Measurements from ENCODE around the gene IRAK1BP1. TPM values are rescaled to one million over a fixed set of nuclear protein-coding genes. Genes with fewer than 3 reads are reported as not detected.

The IRAK1BP1 gene
- polyA plus RNA-seq, 1 donor (not counting 4 experiments of a cell fraction or from before 2014, with no cell fraction given), result 3.8 TPM

DNA sequence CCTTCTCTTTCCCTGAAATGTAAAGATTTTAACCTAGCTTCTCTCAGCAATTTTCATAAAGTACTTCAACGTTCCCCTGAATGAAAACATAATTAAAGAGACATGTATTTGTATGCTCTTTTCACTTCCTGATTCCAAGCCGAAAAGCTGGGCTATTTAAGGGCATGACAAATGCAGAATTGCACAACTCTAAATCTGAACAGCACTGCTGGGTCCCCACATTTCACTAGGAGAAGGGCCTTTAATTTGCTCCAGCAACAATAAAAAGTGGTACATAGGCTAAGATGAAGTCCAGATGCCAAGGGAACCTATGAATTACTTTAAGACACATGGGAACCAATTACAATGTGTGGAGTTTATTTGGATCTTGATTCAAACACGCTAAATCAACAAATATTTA is 42.0 kb downstream of the IRAK1BP1 start:
- Histone ChIP-seq H3K79me2 (ENCODE audit: control insufficient read depth, insufficient read depth, low read length) (no peaks in the 10 kb centered on the region), H3K36me3 (ENCODE audit: control insufficient read depth in 2 of 2, extremely low read depth in 1 of 2, insufficient read depth in 2 of 2, low read length in 2 of 2) (no peaks in the 10 kb centered on the region), H3K27ac (ENCODE audit: control insufficient read depth, insufficient read depth, low read length) (no peak overlapping the region), H3K9me1 (ENCODE audit: control insufficient read depth, extremely low read depth, insufficient read depth, low read length) (no peaks in the 10 kb centered on the region), H3K4me3 (ENCODE audit: control insufficient read depth in 2 of 3, extremely low read depth in 1 of 3, insufficient read depth in 2 of 3, low read depth in 1 of 3, low read length in 3 of 3) (no peak overlapping the region), H3K27me3 (ENCODE audit: control insufficient read depth, extremely low read depth, insufficient read depth, low read length) (no peaks in the 10 kb centered on the region), H3K4me1 (ENCODE audit: control insufficient read depth, extremely low read depth, insufficient read depth, low read length) (peaks cover 26% of the 10 kb centered on the region), H4K20me1 (ENCODE audit: control insufficient read depth, extremely low read depth, insufficient read depth, low read length) (no peaks in the 10 kb centered on the region), H3K9me3 (ENCODE audit: control insufficient read depth, low read depth, low read length) (no peaks in the 10 kb centered on the region), H2AFZ (ENCODE audit: control insufficient read depth, low read length) (peak overlapping the region; percentile 69), H3K4me2 (ENCODE audit: control insufficient read depth, extremely low read depth, insufficient read depth, low read depth, low read length) (no peak overlapping the region), H3K9ac (ENCODE audit: control insufficient read depth, extremely low read depth, insufficient read depth, low read length) (no peak overlapping the region)
- TF ChIP-seq EZH2 (IDR thresholded peaks at IDR 0.05; ENCODE audit: low read length), result no peak
- TF ChIP-seq, protein P1, sequence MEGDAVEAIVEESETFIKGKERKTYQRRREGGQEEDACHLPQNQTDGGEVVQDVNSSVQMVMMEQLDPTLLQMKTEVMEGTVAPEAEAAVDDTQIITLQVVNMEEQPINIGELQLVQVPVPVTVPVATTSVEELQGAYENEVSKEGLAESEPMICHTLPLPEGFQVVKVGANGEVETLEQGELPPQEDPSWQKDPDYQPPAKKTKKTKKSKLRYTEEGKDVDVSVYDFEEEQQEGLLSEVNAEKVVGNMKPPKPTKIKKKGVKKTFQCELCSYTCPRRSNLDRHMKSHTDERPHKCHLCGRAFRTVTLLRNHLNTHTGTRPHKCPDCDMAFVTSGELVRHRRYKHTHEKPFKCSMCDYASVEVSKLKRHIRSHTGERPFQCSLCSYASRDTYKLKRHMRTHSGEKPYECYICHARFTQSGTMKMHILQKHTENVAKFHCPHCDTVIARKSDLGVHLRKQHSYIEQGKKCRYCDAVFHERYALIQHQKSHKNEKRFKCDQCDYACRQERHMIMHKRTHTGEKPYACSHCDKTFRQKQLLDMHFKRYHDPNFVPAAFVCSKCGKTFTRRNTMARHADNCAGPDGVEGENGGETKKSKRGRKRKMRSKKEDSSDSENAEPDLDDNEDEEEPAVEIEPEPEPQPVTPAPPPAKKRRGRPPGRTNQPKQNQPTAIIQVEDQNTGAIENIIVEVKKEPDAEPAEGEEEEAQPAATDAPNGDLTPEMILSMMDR (optimal IDR thresholded peaks at IDR 0.05 in 1 of 3, IDR thresholded peaks at IDR 0.05 in 1 of 3, conservative IDR thresholded peaks at IDR 0.05 in 1 of 3; ENCODE audit: extremely low read depth in 1 of 3, insufficient read depth in 2 of 3, low read length in 3 of 3), result no peak
- dilution Hi-C loops (cut with MboI; ENCODE audit: extremely low pct_ligation_motif_present, low sequenced_read_pairs), result no loop called here
- no peak for FAIRE-seq
- no peak for DNase-seq (ENCODE audit: low read depth, low spot score)

DNA sequence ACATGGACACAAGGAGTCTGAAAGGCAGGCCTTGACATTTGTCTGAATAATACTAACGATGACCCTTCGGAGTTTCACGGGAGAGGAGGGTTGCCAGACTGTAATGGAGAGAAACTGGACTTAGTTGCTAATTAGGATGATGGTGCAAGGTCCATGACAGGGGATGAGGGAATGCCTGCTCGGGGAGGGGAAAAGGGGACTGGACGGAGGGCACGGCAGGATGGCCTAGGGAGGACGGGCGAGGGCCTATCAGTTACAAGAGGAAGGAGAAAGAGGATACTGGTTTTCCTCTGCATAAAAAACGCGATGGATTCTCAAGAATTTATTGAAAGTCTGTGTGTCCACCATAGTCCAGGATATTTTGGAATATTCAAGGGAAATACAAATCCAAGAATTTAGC is 42.7 kb downstream of the IRAK1BP1 start:
- H3K9me3 ChIP-seq (ENCODE audit: control insufficient read depth, low read depth, low read length), result no peaks in the 10 kb centered on the region
- H3K9ac ChIP-seq (ENCODE audit: control insufficient read depth, extremely low read depth, insufficient read depth, low read length), result peak overlapping the region; percentile 51
- no peak for DNase-seq (ENCODE audit: low read depth, low spot score)
- peak overlapping the region in 2 of 3 experiments; percentile 51 to 53 for H3K4me3 ChIP-seq (ENCODE audit: control insufficient read depth in 2 of 3, extremely low read depth in 1 of 3, insufficient read depth in 2 of 3, low read depth in 1 of 3, low read length in 3 of 3)
- no peaks in the 10 kb centered on the region for H3K9me1 ChIP-seq (ENCODE audit: control insufficient read depth, extremely low read depth, insufficient read depth, low read length)
- H2AFZ ChIP-seq (ENCODE audit: control insufficient read depth, low read length), result peak overlapping the region; percentile 93
- peaks cover 26% of the 10 kb centered on the region for H3K4me1 ChIP-seq (ENCODE audit: control insufficient read depth, extremely low read depth, insufficient read depth, low read length)
- H3K79me2 ChIP-seq (ENCODE audit: control insufficient read depth, insufficient read depth, low read length), result no peaks in the 10 kb centered on the region
- TF ChIP-seq, protein P1 (optimal IDR thresholded peaks at IDR 0.05 in 1 of 3, IDR thresholded peaks at IDR 0.05 in 1 of 3, conservative IDR thresholded peaks at IDR 0.05 in 1 of 3; ENCODE audit: extremely low read depth in 1 of 3, insufficient read depth in 2 of 3, low read length in 3 of 3), result no peak
- no peak for TF ChIP-seq EZH2 (IDR thresholded peaks at IDR 0.05; ENCODE audit: low read length)
- dilution Hi-C loops (cut with MboI; ENCODE audit: extremely low pct_ligation_motif_present, low sequenced_read_pairs), result no loop called here
- H3K27me3 ChIP-seq (ENCODE audit: control insufficient read depth, extremely low read depth, insufficient read depth, low read length), result no peaks in the 10 kb centered on the region
- FAIRE-seq, result no peak
- H3K27ac ChIP-seq (ENCODE audit: control insufficient read depth, insufficient read depth, low read length), result no peak overlapping the region
- H4K20me1 ChIP-seq (ENCODE audit: control insufficient read depth, extremely low read depth, insufficient read depth, low read length), result no peaks in the 10 kb centered on the region
- H3K4me2 ChIP-seq (ENCODE audit: control insufficient read depth, extremely low read depth, insufficient read depth, low read depth, low read length), result peak overlapping the region; percentile 70
- no peaks in the 10 kb centered on the region for H3K36me3 ChIP-seq (ENCODE audit: control insufficient read depth in 2 of 2, extremely low read depth in 1 of 2, insufficient read depth in 2 of 2, low read length in 2 of 2)
